NCI-H510A treated with DMSO at 0.1 percent for 48 hours (cell line): ENCODE data around the gene CCDC71L.

Source experiments
- DNase-seq: peaks from one replicate; lab custom pipeline; 2025; lab: John Stamatoyannopoulos, UW

The CCDC71L gene

GRCh38 chr7:106625678-106626301 lies 35.2 kb downstream of the CCDC71L start:
- no peak for DNase-seq

DNA sequence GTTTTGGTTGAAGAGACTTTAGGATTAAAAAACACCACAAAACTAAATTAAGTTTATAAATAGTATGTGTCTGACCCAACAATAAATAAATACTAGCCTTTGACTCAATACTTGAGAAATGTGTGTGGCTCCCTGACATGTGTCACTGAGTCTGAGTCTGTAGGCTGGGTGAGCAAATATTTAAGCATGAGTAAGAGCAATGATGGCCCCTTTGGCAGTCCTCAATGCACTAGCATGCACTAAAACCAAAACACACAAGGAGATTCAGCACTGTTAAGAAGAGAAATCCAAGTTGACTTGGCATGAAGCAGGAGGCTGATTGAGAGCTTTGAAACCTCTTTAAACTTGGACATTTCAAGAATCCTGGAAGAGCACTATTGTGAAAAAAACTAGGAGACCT lies 37.1 kb downstream of the CCDC71L start:
- DNase-seq = no peak

DNA sequence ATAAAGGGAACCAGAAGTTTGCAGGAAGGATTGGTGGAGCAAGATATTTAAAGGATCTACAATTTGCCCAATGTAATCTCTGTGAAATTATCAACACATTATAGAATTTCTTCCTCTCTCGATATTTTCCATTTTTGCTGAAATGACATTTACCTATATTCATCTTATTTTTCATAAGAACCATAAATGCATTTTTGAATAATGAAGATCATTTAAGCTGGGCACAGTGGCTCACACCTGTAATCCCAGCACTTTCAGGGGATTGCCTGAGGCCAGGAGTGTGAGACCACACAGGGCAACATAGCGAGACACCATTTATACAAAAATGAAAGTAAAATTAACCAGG lies 37.7 kb downstream of the CCDC71L start:
- no peak for DNase-seq

- no peak for DNase-seq
Measured at GRCh38 chr7:106622654-106623314, 38.2 kb downstream of the CCDC71L start.

- DNase-seq = no peak
Measured at GRCh38 chr7:106621393-106622132, 39.4 kb downstream of the CCDC71L start.

DNA sequence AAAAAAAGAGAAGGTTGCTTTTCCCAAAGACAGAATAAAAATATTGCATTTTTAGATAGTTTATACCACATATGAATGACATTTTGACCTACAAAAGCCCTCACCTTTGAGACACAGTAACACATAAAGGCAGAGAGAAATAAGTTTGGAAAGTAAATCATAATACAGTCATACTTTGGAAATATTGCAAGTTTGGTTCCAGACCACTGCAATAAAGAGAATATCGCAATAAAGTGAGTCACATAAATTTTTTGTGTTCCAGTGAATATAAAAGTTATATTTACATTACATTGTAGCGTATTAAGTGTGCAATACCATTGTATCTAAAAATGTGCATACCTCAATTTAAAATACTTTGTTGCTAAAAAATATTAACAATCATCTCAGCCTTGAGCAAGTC lies 40.3 kb downstream of the CCDC71L start:
- DNase-seq = no peak

DNA sequence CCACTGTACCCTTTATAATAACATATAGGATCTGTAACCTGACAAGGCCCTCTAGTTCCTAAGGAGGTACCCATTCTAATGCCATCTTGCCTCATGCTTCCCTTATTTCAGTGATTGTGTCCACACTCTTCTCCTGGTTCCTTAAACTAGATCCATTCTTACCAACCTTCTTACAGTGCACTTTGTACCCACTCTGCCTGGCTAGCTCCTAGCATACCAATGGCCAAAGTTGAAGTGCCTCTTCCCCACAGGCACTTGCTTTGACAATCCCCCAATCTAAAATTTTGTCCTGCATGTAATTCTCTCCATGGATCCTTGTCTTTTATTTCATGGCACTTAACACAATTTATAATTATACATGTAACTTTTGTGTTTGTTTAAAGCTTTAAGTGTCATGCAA lies 40.9 kb downstream of the CCDC71L start:
- no peak for DNase-seq

GRCh38 chr7:106619213-106619612 lies 41.7 kb downstream of the CCDC71L start:
- DNase-seq = no peak

- DNase-seq = no peak
Measured at GRCh38 chr7:106618480-106618879, 42.5 kb downstream of the CCDC71L start.

- no peak for DNase-seq
Measured at GRCh38 chr7:106617860-106618259, 43.1 kb downstream of the CCDC71L start.

GRCh38 chr7:106616708-106617051 lies 44.3 kb downstream of the CCDC71L start:
- no peak for DNase-seq

- no peak for DNase-seq
Measured at GRCh38 chr7:106615808-106616707, 44.9 kb downstream of the CCDC71L start.

DNA sequence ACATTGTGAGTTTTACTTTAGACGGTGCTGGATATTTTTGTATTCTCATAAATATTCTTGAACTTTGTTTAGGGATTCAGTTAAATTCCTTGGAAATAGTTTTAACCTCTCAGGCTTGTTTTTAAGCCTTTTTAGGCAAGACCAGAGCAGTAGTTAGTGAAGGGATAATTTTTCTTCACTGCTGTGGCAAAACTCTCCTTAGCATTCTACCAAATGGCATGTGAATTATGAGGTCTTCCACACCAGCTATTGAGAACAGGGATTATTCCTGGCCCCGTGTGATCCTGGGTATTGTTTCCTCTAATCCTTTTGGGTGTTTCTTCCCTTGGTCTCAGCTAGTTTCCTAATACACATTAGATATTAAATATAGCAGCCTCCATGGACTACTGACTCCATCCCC lies 46.2 kb downstream of the CCDC71L start:
- DNase-seq = no peak

GRCh38 chr7:106613848-106614560 lies 47.0 kb downstream of the CCDC71L start:
- DNase-seq = no peak

DNA sequence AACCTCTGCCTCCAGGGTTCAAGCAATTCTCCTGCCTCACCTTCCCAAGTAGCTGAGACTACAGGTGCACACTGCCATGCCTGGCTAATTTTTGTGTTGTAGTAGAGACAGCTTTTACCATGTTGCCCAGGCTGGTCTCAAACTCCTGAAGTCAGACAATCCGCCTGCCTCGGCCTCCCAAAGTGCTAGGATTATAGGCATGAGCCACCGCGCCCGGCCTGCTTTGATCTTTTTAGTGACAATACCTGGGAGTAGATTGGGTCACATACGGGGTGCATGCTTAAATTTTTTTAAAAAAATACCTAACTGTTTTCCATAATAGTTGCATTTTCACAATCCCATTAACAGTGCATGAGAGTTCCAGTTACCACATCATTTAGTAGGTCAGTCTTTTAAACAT lies 47.7 kb downstream of the CCDC71L start:
- no peak for DNase-seq

DNA sequence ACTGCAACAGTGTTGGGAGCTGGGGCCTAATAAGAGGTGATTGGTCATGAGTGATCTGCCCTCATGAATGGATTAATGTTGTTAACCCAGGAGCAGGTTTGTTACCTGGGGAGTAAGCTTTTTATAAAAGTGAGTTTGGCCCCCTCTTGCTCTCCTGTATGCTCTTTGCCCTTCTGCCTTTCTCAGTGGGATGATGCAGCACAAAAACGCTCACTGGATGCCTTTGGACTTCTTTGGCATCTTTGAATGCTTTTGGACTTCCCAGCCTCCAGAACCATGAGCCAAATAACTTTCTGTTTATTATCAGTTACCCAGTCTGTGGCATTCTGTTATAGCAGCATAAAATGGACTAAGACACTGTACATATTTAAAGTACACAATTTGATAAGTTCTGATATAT lies 48.5 kb downstream of the CCDC71L start:
- no peak for DNase-seq

GRCh38 chr7:106611911-106612310 lies 49.0 kb downstream of the CCDC71L start:
- no peak for DNase-seq

DNA sequence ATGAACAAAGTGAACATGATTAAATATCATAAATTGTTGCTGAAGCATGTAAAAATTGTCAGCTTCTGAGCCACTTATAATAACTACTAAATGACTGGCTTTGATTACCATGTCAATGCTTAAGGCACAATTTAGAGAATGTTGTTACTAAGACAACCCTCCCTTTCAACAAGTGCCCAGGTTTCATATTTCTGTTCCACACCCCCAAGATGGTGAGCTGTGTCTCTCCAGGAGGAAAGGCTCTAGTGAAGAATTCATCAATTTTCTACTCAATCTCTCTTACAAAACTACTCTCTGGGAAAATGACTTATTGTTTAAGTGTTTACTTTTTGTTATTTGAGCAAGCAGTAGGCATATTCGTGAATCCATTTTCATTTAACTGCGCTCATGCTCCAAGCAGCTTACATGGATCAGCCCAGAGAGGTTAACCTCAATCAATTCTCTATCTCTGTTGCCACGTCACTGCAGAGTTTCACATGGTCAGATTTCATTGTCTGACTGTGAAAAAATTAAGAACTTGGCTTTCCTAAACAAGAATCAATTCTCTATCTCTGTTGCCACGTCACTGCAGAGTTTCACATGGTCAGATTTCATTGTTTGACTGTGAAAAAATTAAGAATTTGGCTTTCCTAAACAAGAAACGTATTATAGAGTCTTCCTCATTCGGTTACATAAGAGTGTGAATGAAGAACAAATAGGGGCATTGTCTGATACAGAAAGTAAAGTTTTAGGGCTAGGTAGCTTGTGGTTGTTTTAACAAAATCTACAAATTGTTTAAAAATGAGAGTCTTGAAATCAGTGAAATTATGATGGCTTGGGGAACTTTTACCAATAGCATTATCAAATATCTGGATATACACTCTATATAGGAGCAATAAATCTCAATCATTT lies 49.7 kb downstream of the CCDC71L start:
- DNase-seq = peak; percentile 42

DNA sequence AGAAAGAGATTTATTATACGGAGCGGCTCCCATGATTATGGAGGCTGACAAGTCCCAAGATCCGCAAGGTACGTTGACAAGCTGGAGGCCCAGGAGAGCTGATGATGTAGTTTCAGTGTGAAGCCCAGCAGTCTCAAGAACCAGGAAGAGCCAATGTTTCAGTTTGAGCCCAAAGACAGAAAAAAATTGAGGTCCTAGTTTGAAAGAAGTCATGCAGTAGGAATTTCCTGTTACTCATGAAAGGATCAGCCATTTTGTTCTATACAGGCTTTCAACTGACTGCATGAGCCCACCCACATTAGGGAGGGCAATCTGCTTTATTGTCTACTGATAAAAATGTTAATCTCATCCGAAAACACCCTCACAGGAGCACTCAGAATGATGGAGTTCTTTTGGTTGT lies 51.5 kb downstream of the CCDC71L start:
- no peak for DNase-seq

- no peak for DNase-seq
Measured at GRCh38 chr7:106608661-106609060, 52.3 kb downstream of the CCDC71L start.
